Esophagus (tissue), 2 donors: ENCODE results near the gene VPS9D1. TPM values are rescaled to one million over a fixed set of nuclear protein-coding genes. Genes with fewer than 3 reads are reported as not detected.

Experiments used
- H3K27ac ChIP-seq, 2 donors: one replicate each; pipeline ENCODE4 v1.5.1; 2013; ENCODE audit warnings: low read depth in 2 of 2, mild to moderate bottlenecking in 2 of 2, inconsistent platforms in 1 of 2, low read length in 1 of 2, moderate library complexity in 1 of 2
- H3K27me3 ChIP-seq, 2 donors: one replicate each; pipeline ENCODE4 v1.6.1; 2013; ENCODE audit warnings: low read length in 2 of 2, control low read depth in 1 of 2, mild to moderate bottlenecking in 1 of 2; ENCODE audit not compliant: insufficient read depth in 2 of 2, control insufficient read depth in 1 of 2
- H3K36me3 ChIP-seq, 2 donors: one replicate each; pipeline ENCODE4 v1.6.1; 2013; ENCODE audit warnings: low read length in 1 of 2; ENCODE audit not compliant: control insufficient read depth in 2 of 2, insufficient read depth in 2 of 2
- H3K4me1 ChIP-seq, 2 donors: one replicate each; pipeline ENCODE4 v1.6.1; 2013; ENCODE audit warnings: low read length in 1 of 2; ENCODE audit not compliant: control insufficient read depth in 2 of 2, insufficient read depth in 2 of 2
- H3K4me3 ChIP-seq, 2 donors: one replicate each; pipeline ENCODE4 v1.5.1; 2013; ENCODE audit warnings: low read length in 2 of 2, mild to moderate bottlenecking in 2 of 2, low read depth in 1 of 2, moderate library complexity in 1 of 2
- H3K9me3 ChIP-seq, 2 donors: one replicate each; pipeline ENCODE4 v1.6.1; 2013; ENCODE audit warnings: mild to moderate bottlenecking in 2 of 2, low read depth in 1 of 2, low read length in 1 of 2, moderate library complexity in 1 of 2; ENCODE audit not compliant: control insufficient read depth in 2 of 2, insufficient read depth in 1 of 2
- WGBS, 2 donors: extraction: QIAGEN DNeasy Blood & Tissue Kit; methylation state at CpG; one replicate each; pipeline ENCODE4 v1.1.7; 2013; 5-methylcytosine and 5-hydroxymethylcytosine counted together
- polyA plus RNA-seq, 2 donors: library from polyadenylated mRNA; stranded (reverse); fragments of 200-250 nt; gene quantifications; one replicate each; pipeline ENCODE4 v1.2.3, GENCODE V29; 2013
- donor health status: healthy with polysubstance abuse.
- donor health status: Bipolar disorder and iron deficiency.

The VPS9D1 gene
- polyA plus RNA-seq, 2 donors = 26.4 to 37.5 TPM

GRCh38 chr16:89746043-89746442 is 25.3 kb upstream of the VPS9D1 start:
- no peaks in the 10 kb centered on the region for H3K9me3 ChIP-seq
- no peak overlapping the region for H3K27ac ChIP-seq
- no peak overlapping the region for H3K4me3 ChIP-seq
- H3K4me1 ChIP-seq = no peaks in the 10 kb centered on the region
- peaks cover 0 to 10% of the 10 kb centered on the region in 2 donors for H3K36me3 ChIP-seq
- 88 to 90% methylated on average over 15 of the region's 15 CpGs for WGBS, 2 donors
- no peaks in the 10 kb centered on the region for H3K27me3 ChIP-seq

- H3K4me1 ChIP-seq = no peaks in the 10 kb centered on the region
- H3K27me3 ChIP-seq = no peaks in the 10 kb centered on the region
- no peaks in the 10 kb centered on the region for H3K9me3 ChIP-seq
- WGBS, 2 donors = 86 to 93% methylated on average over 16 of the region's 16 CpGs
- peaks cover 0 to 14% of the 10 kb centered on the region in 2 donors for H3K36me3 ChIP-seq
- no peak overlapping the region for H3K4me3 ChIP-seq
- H3K27ac ChIP-seq = no peak overlapping the region
Observed at GRCh38 chr16:89744813-89745212, 24.1 kb upstream of the VPS9D1 start.

GRCh38 chr16:89742948-89743347 is 22.2 kb upstream of the VPS9D1 start:
- Histone ChIP-seq H3K27me3 (no peaks in the 10 kb centered on the region), H3K36me3 (peaks cover 13 to 28% of the 10 kb centered on the region in 2 donors), H3K4me1 (no peaks in the 10 kb centered on the region), H3K9me3 (no peaks in the 10 kb centered on the region), H3K4me3 (no peak overlapping the region), H3K27ac (no peak overlapping the region)
- WGBS, 2 donors = 84 to 86% methylated on average over 4 of the region's 4 CpGs

- whole genome bisulfite sequencing, 2 donors = 83 to 84% methylated on average over 11 of the region's 11 CpGs
- Histone ChIP-seq H3K4me1 (peaks cover 0 to 3% of the 10 kb centered on the region in 2 donors), H3K4me3 (no peak overlapping the region), H3K27me3 (no peaks in the 10 kb centered on the region), H3K27ac (no peak overlapping the region), H3K9me3 (no peaks in the 10 kb centered on the region), H3K36me3 (peaks cover 25 to 39% of the 10 kb centered on the region in 2 donors)
Observed at GRCh38 chr16:89741342-89742014, 20.8 kb upstream of the VPS9D1 start.

- Histone ChIP-seq H3K4me1 (peaks cover 0 to 3% of the 10 kb centered on the region in 2 donors), H3K36me3 (peaks cover 26 to 45% of the 10 kb centered on the region in 2 donors)
Observed at GRCh38 chr16:89739383-89739782, 18.7 kb upstream of the VPS9D1 start.

GRCh38 chr16:89738538-89739317 is 18.0 kb upstream of the VPS9D1 start:
- H3K36me3 ChIP-seq = peaks cover 29 to 50% of the 10 kb centered on the region in 2 donors
- H3K27ac ChIP-seq = no peak overlapping the region
- H3K4me1 ChIP-seq = peaks cover 0 to 3% of the 10 kb centered on the region in 2 donors
- WGBS, 2 donors = 79 to 81% methylated on average over 20 of the region's 20 CpGs
- no peaks in the 10 kb centered on the region for H3K27me3 ChIP-seq
- H3K9me3 ChIP-seq = no peaks in the 10 kb centered on the region
- H3K4me3 ChIP-seq = no peak overlapping the region

More at GRCh38 chr16:89739383-89739782, 18.7 kb upstream of the VPS9D1 start:
- WGBS, 2 donors = 86 to 90% methylated on average over 9 of the region's 9 CpGs
- Histone ChIP-seq H3K27ac (no peak overlapping the region), H3K27me3 (no peaks in the 10 kb centered on the region), H3K9me3 (no peaks in the 10 kb centered on the region), H3K4me3 (no peak overlapping the region)

- H3K9me3 ChIP-seq = no peaks in the 10 kb centered on the region
- no peak overlapping the region for H3K27ac ChIP-seq
- peaks cover 30 to 56% of the 10 kb centered on the region in 2 donors for H3K36me3 ChIP-seq
- peaks cover 0 to 3% of the 10 kb centered on the region in 2 donors for H3K4me1 ChIP-seq
- no peak overlapping the region for H3K4me3 ChIP-seq
- H3K27me3 ChIP-seq = no peaks in the 10 kb centered on the region
- WGBS, 2 donors = 88 to 93% methylated on average over 14 of the region's 14 CpGs
Observed at GRCh38 chr16:89738072-89738377, 17.3 kb upstream of the VPS9D1 start.

GRCh38 chr16:89737341-89738071 is 16.8 kb upstream of the VPS9D1 start:
- H3K4me1 ChIP-seq = peaks cover 0 to 3% of the 10 kb centered on the region in 2 donors
- no peaks in the 10 kb centered on the region for H3K27me3 ChIP-seq
- H3K4me3 ChIP-seq = no peak overlapping the region
- no peaks in the 10 kb centered on the region for H3K9me3 ChIP-seq
- 84 to 86% methylated on average over 20 of the region's 20 CpGs for WGBS, 2 donors
- no peak overlapping the region for H3K27ac ChIP-seq
- H3K36me3 ChIP-seq = peaks cover 30 to 61% of the 10 kb centered on the region in 2 donors

GRCh38 chr16:89736554-89736953 is 15.9 kb upstream of the VPS9D1 start:
- Histone ChIP-seq H3K4me3 (no peak overlapping the region), H3K27me3 (no peaks in the 10 kb centered on the region), H3K4me1 (peaks cover 0 to 3% of the 10 kb centered on the region in 2 donors), H3K9me3 (no peaks in the 10 kb centered on the region), H3K27ac (no peak overlapping the region), H3K36me3 (peaks cover 30 to 68% of the 10 kb centered on the region in 2 donors)
- 97 to 98% methylated on average over 3 of the region's 3 CpGs for WGBS, 2 donors
